RPMI8226 (cell line): Measurements from ENCODE around the gene SLC25A41.

Source experiments
- DNase-seq: peaks from one replicate; pipeline ENCODE4 v3.0.0-alpha.2; 2015

Gene SLC25A41

DNA sequence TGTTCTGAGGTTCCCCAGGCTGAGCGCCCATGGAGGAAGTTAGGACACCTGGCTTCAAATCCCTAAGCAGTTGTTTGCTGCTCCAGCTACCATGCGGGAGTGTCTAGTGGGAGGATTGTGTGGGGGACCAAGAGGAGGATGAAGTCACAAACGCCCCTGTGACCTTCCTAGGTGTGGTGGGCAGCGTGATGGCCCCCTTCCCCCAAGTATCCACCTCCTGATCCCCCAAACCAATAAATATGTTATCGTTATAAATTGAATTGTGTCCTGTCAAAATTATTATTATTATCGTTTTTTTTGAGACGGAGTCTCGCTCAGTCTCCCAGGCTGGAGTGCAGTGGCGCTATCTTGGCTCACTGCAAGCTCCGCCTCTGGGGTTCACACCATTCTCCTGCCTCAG is at the start of gene SLC25A41:
Gene SLC25A41, minus strand, starts transcription at position 101 of the 400 bp plus-strand sequence. Its CDS starts 70 bp downstream, at position 31.
- no peak for DNase-seq

DNA sequence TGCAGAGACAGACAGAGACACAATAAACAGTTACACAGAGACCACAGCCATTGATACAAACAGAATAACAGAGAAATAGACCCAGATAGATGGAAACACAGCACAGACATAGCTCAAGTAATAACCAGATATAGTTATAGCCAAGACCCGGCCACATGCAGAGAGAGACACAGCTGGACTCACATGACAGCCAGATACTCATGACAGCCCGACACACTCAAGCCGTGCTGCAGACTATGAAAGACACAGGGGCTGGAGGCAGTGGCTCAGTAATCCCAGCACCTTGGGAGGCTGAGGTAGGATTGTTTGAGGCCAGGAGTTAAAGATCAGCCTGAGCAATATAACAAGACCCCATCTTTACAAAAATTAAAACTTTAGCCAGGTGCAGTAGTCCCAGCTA is 49.7 kb upstream of the SLC25A41 start:
- DNase-seq, result no peak

DNA sequence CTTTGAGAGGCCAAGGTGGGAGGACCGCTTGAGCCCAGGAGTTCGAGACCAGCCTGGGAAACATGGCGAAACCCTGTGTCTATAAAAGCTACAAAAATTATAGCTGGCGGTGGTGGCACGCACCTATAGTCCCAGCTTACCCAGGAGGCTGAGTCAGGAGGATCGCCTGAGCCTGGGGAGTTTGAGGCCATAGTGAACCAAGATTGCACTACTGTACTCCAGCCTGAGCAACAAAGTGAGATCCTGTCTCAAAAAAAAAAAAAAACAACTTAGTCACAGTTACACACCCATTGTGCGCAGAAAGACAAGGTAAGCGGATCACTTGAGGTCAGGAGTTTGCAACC is 48.8 kb upstream of the SLC25A41 start:
- no peak for DNase-seq

DNA sequence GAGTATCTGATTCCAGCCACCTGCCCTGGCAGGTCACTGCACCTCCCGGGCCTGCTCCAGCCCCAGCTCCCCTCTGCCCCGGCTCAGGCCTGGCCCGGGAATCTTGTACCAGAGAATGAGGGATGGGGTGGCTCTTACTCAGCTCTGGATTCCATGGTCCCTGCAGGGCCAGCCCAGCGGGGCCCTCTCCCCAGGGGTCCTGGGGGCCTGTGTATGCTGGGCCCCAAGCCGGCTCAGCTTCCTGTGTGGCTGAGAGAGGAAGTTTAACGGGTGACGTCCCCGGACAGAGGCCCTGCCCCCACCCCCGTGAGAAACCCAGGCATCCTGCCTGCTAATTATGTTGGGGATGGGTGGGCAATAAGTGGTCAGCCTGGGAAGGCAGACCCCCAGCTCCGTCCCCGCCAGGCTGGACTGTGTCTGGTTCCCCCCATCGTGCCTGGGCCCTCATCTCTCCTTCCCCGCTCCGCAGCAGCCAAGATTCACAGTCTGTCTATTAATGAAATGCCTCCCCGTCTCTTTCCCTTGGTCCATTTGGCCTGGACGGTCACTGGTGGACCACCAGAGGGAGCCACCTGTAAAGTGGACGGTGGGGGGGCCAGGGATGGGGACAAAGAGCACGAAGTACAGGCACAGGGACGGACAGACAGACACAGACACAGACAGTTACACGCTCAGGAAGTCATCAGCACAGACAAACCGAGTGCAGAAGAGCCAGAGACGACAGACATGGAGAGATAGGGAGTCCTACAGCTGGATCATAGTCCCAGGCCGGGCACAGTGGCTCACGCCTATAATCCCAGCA is 48.2 kb upstream of the SLC25A41 start, which contains the start of gene DENND1C:
Gene DENND1C, minus strand, starts transcription at position 247 of the 802 bp plus-strand sequence. Its CDS starts 92 bp downstream, at position 155.
- DNase-seq, result no peak

DNA sequence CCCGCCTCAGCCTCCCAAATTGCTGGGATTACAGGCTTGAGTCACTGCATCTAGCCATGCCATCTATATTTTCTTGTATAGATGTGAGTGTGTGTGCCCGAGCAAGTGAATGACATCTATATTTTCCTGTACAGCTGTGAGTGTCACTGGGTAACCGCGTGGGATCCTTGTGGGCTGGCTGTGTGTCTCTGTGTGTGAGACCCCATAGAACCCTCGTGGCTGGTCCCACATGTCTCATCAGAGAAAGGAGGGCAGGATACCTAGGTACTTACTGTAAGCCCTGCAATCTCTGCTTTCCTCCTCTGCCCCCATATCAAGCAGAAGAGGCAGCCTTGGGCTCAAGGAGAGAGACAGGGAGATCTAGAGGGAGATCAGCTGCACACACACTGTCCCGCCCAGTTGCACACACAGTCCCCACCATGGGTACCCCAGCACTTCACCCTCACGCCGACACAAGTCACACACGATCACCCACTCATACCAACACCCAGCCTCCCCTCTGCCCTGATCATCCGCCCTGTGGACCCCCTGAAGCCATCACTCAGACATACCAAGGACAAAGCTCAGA is 47.4 kb upstream of the SLC25A41 start:
- DNase-seq, result no peak

DNA sequence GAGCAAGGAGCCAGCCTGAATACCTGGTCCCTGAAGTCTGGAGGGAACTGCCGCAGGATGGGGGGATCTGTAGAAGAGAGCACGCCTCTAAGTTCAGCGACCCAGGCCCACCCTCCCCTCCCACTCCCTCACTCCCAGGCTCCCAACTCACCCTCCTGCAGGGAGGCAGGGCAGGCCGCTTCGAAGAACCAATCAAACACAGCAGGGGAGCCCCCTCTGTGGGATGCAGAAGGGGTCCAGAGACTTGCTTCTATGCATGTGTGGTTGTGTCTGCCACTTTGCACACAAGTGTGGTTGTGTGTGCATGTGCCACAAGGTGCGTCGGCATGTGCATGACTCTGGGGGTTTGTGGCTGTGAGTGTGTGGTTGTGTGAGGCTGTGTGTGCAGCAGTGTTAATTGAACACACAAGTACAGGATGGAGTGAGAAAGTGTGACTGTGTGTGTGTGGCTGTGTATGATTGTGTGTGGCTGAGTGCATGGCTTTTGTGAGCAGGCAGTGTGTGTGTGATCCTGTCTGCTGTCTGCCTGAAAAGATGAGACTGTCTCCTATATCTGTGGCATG is 46.4 kb upstream of the SLC25A41 start:
- no peak for DNase-seq

DNA sequence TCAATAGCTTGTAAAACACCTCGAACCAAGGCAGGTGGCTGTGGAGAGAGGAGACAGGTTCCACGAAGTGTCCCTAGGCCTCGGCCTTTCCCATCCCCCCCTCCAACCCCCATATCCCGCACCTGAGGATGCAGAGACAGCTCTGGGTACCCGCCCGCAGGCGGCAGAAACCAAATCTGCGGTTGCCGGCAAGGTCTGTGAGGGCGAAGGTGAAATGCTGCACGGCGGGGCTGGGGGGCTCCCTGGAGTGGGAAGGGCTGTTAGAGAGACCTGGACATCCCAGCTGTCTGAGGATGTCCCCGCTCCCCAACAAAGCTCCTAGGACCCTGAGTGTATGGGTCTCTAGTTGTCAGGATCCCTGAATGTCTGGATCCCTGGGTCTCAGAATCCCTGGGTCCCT is 45.3 kb upstream of the SLC25A41 start:
- DNase-seq, result no peak

DNA sequence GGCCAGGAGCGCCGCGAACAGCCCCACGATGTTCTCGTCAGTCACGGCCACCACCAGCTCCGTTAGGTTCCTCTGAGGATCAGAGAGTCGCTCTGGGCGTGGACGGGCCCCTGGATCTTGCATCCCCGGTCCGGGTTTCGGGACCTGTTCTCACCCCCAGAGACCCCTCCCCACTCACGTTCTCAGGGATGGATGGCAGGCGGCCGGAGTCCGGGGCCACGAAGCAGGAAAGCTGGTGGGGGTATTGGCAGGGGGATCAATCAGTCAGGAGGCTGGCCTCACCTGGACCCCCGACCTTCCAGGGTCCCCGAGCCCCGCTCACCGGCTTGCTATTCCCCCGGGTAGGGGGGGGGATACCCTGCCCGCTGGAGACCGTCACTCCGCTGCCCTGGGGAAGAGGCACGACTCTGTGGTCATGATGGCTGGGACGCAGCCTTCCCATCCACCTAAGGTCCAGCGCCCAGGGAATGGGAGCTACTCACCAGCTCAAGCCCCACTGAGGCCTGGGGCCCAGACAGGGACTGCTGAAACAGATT is 43.4 kb upstream of the SLC25A41 start:
- no peak for DNase-seq

DNA sequence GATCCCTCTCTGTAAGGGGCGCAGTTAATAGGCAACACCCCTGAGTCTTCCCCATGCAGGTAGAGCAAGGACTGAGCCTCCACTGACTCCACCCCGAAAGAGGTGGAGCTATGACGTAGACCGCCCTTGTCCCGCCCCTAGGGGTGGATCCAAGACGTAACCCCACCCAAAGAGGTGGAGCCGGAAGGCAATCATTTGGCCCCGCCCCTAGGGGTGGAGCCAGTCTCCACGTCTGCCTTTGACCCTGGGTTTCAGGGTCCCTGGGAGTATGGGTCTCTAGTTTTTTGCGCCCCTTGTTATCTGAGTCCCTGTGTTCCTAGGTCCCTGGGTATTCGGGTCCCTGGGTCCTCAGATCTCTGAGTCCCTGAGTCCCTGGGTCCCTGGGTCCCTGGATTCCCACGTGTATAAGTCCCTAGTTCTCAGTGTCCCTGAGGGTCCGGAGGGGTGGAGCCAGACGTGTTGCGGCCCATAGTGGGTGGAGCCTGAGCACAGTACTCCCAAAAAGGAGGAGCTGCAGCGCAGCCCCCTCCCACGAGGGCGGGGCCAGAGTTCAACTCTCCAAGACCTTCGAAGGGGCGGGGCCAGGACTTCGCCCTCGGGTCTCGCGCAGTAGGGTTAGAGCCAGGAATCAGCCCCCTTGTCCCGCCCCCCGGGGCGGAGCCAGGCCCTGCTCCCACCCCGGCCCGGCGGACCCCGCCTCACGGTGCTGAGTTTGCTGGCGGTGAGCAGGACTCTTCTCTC is 42.8 kb upstream of the SLC25A41 start:
- no peak for DNase-seq

DNA sequence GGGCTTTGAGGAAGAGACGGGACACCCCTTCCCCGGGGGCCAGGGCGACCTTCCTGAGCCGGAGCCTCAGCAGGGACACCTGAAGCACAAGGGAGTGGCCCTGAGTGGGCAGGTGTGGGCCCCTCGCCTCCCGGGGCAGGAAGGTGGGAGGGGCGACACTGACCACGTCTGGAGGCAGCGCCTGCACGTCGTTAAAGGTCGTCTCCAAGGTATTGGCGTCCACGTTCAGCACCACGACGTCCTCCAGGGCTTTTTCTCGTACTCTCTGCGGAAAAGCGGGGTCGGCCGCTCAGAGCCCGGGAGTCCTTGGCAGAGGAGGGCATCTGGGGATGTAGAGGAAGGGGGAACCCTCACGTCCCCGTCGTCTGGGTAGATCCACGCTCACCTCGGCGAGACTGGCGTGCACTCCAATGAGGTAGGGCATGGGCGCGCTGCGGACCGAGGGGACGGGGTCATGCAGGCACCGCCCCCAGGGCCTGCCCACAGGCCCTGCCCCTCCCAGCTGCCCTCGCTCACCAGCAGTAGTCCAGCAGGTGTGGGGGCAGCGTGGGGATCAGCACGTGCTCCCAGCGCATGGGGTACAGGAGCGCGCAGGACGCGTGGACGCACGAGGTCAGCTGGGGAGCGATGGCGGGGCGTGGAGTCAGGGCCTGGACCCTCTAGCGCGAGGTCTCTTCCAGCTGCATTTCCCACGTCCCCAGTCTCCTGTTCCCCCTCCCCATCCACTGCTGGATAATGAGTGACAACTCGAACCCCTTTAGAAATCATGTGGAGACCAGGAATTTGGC is 42.0 kb upstream of the SLC25A41 start:
- DNase-seq, result no peak

DNA sequence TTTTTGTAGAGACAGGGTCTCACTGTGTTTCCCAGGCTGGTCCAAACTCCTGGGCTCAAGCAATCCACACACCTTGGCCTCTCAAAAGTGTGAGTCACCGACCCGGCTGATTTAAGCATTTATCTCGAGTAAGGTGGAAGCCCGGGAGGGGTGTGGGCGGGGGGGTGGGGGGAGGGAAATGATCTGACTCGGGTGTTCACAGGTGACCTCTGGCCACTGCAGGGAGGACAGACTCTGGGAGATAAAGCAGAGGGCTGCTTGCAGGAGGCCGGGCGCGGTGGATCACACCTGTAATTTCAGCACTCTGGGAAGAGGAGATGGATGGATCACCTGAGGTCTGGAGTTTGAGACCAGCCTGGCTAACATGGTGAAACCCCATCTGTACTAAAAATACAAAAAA is 40.1 kb upstream of the SLC25A41 start:
- no peak for DNase-seq

DNA sequence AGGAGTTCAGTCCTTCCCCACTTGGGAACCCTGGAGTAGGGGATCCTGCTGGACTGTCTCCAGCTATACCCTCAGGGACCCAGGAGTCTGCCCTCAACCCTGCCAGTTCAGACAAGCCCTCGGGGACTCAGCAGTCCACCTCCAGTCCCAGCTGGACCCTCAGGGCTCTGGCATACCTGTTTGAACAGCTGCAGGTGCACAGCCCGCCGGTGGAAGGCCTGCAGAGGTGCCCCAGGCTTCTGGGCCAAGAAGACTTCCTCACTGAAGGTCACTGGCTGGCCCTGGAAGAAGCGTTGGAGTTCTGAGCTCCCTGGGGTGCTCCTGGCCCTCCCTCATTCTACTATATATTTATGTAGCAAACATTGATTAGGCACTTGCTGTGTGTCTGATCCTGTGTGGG is 39.1 kb upstream of the SLC25A41 start:
- DNase-seq, result no peak

DNA sequence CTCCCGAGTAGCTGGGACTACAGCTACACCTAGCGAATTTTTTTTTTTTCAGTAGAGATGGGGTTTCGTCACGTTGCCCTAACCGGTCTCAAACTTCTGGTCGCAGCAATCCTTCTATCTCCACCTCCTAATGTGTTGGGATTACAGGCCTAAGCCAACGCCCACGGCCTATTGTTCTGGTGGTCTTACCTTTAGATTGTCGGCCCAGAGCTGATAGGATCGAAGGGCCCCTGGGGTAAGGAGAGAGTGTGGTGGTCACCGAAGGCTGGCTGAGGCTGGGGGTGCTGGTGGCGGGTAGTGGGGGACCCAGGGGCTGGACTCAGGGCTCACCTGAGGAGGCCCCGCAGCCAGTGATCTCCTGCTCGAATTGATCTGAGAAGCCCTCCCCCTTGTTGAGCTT is 37.5 kb upstream of the SLC25A41 start:
- no peak for DNase-seq

DNA sequence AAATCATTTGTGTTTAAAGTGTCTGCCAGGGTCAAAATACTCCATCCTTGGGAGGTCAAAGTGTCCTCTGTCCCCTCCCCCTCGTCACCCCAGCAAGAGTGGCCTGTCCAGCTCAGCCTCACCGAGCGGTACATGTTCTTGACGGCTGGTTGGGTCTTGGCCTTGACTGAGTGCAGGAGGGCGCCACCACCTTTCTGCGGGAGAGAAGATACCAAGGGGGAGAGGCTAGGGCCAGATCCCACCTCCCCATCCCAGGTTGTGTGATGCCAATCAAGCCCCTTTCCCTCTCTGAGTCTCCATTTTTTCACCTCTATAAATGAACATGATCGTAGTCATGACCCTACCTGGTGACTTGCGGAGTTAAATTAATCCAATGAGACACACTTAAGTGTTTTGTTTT is 36.6 kb upstream of the SLC25A41 start:
- DNase-seq, result no peak

DNA sequence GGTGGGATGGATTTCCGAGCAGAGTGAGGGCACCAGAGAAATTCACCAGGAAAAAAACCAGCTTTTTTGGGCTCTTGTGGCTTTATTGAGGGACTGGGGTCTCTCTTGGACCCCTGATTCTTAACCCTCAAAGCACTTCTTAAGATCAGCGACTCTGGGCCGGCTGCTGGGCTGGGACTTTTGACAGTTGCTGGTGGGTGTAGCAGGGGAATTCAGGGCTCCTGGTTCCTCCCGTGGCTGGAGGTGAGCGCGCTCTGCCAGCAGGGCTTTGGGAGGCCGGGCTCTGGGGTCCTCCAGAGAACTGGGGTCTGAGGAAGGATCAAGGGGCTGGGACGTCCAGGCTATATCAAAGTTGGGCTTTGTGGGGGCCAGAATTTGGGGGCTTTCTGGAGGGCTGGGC is 33.8 kb upstream of the SLC25A41 start:
- no peak for DNase-seq

DNA sequence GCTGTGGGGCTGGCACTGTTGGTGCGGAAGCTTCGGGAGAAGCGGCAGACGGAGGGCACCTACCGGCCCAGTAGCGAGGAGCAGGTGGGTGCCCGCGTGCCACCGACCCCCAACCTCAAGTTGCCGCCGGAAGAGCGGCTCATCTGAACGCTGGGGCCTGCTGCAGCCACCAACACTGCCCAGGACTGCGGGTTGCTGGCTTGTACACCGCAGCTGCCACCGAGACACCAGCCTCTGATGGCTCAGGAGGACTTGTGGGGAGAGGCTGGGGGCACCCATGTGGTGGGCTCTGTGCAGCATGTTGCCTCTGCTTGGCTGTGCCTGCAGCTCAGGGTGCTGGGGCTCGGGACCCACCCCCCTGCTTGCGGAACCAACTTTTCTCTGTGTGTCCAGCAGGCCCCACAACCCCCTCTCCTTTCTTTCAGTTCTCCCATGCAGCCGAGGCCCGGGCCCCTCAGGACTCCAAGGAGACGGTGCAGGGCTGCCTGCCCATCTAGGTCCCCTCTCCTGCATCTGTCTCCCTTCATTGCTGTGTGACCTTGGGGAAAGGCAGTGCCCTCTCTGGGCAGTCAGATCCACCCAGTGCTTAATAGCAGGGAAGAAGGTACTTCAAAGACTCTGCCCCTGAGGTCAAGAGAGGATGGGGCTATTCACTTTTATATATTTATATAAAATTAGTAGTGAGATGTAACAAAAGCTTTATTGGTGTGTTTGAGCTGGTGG is 33.1 kb upstream of the SLC25A41 start:
- DNase-seq, result no peak

DNA sequence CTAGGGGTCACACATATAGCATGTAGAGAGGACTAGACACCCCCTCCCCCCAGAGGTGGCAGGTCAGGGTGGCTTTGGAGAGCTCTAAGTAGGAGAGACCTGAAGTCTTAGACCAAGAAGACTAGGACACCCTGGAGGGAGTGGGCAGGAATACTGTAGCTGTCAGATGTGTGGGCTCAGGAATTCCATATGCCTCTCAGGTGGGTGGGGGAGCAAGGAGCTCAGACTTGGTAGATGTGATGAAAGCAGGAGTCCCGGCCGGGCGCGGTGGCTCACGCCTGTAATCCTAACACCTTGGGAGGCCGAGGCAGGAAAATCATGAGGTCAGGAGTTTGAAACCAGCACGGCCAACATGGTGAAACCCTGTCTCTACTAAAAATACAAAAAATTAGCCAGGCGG is 32.1 kb upstream of the SLC25A41 start:
- DNase-seq, result no peak

DNA sequence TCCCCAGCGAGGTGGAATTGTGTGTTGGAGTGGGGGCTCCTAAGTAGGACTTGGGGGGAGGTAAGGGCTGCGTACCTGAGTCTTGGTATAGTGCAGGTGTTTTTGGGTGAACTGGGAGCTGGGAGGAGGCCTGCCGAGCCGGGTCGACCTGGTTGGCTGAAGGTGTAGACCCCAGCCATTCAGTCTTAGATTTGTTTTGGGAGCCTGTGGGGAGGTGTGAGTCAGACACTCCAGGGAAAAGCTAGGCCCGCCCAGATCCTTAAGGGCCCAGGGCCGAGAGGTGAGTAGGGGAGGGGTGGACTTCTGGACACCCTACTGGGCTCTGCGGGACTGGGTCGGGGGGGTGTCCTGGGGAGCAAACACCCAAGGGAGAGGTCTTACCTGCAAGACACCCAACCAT is 31.4 kb upstream of the SLC25A41 start:
- DNase-seq, result no peak

DNA sequence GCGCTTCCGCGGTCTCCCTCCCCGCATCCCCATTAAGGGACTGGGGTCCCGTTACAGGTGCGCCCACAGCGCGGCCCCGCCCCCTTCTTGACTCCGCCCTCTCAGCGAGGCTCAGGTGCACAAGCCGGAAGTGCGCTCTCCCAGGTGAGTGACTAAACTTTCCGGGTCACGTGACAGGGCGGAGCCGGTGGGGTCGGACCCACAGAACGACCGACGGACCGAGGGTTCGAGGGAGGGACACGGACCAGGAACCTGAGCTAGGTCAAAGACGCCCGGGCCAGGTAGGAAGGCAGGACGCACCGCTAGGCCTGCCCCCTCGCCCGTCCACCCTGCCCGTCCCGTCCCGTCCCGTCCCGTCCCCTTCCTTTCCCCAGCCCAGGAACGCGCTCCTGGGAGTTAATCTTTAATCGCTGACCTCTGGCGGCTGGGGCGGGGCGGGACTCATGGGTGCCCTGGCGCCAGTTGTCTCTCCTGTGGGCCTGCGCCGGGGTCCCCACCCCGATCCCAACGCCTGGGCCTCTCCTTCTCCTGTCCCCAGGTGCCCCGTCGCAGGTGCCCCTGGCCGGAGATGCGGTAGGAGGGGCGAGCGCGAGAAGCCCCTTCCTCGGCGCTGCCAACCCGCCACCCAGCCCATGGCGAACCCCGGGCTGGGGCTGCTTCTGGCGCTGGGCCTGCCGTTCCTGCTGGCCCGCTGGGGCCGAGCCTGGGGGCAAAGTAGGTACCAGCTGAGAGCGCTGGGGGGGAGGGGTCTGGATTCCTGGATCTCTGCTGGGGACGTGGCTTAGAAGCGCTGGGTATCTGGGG is 30.7 kb upstream of the SLC25A41 start, which contains the start of gene CRB3:
Gene CRB3, plus strand, starts transcription at position 202 of the 804 bp plus-strand sequence. Its CDS starts 431 bp downstream, at position 633.
- no peak for DNase-seq

DNA sequence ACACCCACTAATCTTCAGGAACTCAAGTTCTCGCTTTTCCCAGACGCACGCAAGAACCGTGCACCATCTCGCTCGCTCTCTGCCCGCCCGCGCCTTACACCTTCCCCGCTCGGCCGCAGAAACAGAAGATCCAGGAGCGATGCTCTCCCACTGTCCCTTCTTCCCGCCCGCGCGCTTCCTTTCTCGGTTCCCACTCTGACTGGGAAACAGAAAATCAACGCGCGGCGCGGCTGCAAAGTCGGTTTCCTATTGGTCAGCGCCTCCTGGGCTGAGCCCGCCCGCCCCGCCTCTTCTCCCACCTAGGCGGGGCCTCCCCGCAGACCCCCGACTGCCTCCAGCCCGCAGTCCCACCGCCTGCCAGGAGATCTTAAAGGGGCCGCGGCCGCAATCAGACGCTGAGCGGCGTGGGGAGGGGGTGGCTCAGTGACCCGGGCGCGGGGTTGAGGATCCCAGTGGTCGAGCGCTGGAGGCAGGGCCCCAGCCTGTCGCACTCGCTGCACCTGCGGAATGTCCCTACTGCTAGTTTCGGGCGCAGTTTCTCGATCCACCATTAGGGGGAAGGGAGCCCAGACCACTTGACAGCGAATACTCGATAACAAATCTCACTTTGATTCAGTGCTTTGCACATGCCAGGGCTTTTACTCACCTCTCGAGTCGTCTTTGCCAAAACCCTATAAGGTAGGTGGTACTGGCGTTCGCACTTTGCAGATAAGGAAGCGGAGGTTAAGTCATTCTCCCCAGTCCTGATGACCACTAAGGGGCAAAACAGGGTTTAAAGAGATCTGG is 26.7 kb upstream of the SLC25A41 start:
- peak; percentile 99 for DNase-seq
